HepG2 (cell line): Measurements from ENCODE around the gene RAD21L1. TPM values are rescaled to one million over a fixed set of nuclear protein-coding genes. Genes with fewer than 3 reads are reported as not detected.

ENCODE experiments used
- ARNT ChIP-seq: fragments of 450-650 bp; IDR thresholded peaks from 2 replicates; pipeline ENCODE4 v1.6.1; 2017
- GZF1 ChIP-seq: sonication (generic); formaldehyde crosslinking; IDR thresholded peaks from 2 replicates; pipeline ENCODE4 v1.5.1; 2020; ENCODE audit warnings: mild to moderate bottlenecking, missing genetic modification reagents
- IKZF4 ChIP-seq: sonication (generic); formaldehyde crosslinking; IDR thresholded peaks from 2 replicates; pipeline ENCODE4 v1.5.1; 2020; ENCODE audit warnings: borderline replicate concordance, mild to moderate bottlenecking, low read depth, missing genetic modification reagents; ENCODE audit errors: not compliant biosample characterization
- IRX3 ChIP-seq: sonication (generic); formaldehyde crosslinking; IDR thresholded peaks from 2 replicates; pipeline ENCODE4 v1.8.1; 2023; ENCODE audit warnings: mild to moderate bottlenecking, low read depth, missing genetic modification reagents, borderline replicate concordance
- ISX ChIP-seq: sonication (generic); formaldehyde crosslinking; conservative IDR thresholded peaks from 2 replicates; pipeline ENCODE4 v1.5.0; 2020; ENCODE audit warnings: missing genetic modification reagents
- RFX1 ChIP-seq: fragments of 450-650 bp; IDR thresholded peaks from 2 replicates; pipeline ENCODE4 v1.6.1; 2017
- SCMH1 ChIP-seq: sonication (generic); formaldehyde crosslinking; IDR thresholded peaks from 2 replicates; pipeline ENCODE4 v1.9.0; 2021; ENCODE audit warnings: missing genetic modification reagents, mild to moderate bottlenecking, borderline replicate concordance
- ZBTB1 ChIP-seq: sonication (generic); formaldehyde crosslinking; IDR thresholded peaks from 2 replicates; pipeline ENCODE4 v1.4.0; 2020; ENCODE audit warnings: missing genetic modification reagents, borderline replicate concordance
- ZFP62 ChIP-seq: sonication (generic); formaldehyde crosslinking; IDR thresholded peaks from 2 replicates; pipeline ENCODE4 v1.4.0; 2020; ENCODE audit warnings: missing genetic modification reagents
- ZMYM2 ChIP-seq: sonication (generic); formaldehyde crosslinking; IDR thresholded peaks from 2 replicates; pipeline ENCODE4 v1.8.0; 2022; ENCODE audit warnings: mild to moderate bottlenecking, missing genetic modification reagents
- ZNF263 ChIP-seq: sonication (generic); formaldehyde crosslinking; IDR thresholded peaks from 2 replicates; pipeline ENCODE4 v1.4.0; 2020; ENCODE audit warnings: missing genetic modification reagents
- ZNF530 ChIP-seq: sonication (generic); formaldehyde crosslinking; IDR thresholded peaks from 2 replicates; pipeline ENCODE4 v1.5.0; 2020; ENCODE audit warnings: low read depth, mild to moderate bottlenecking, missing genetic modification reagents
- ZNF570 ChIP-seq: sonication (generic); formaldehyde crosslinking; IDR thresholded peaks from 2 replicates; pipeline ENCODE4 v1.4.0; 2020; ENCODE audit warnings: mild to moderate bottlenecking, missing genetic modification reagents, borderline replicate concordance
- ZNF619 ChIP-seq: sonication (generic); formaldehyde crosslinking; IDR thresholded peaks from 2 replicates; pipeline ENCODE4 v1.4.0; 2020; ENCODE audit warnings: mild to moderate bottlenecking, missing genetic modification reagents
- ZNF775 ChIP-seq: sonication (generic); formaldehyde crosslinking; IDR thresholded peaks from 2 replicates; pipeline ENCODE4 v1.4.0; 2020; ENCODE audit warnings: missing genetic modification reagents, mild to moderate bottlenecking, moderate library complexity, borderline replicate concordance
- ZNF777 ChIP-seq: sonication (generic); formaldehyde crosslinking; IDR thresholded peaks from 2 replicates; pipeline ENCODE4 v1.4.0; 2020; ENCODE audit warnings: missing genetic modification reagents
- polyA plus RNA-seq, 8 experiments: library from polyadenylated mRNA; depleted of rRNA in 3 of 8; stranded (reverse) in 7 of 8; unstranded in 1 of 8; fragments of >200 nt; fragmentation: Illumina TruSeq in 4 of 8; extraction: Trizol in 4 of 8; gene quantifications; 2 replicates each; pipeline versions ENCODE4 v1.2.1 to v1.2.3, GENCODE V29; 2011 to 2016; ENCODE audit warnings: low read depth in 4 of 8, missing spikeins in 1 of 8, mixed read lengths in 1 of 8; ENCODE audit not compliant: insufficient read depth in 1 of 8
- total RNA-seq, 5 experiments: library from RNA; depleted of rRNA; stranded (reverse); fragments of >200 nt; fragmentation: Illumina TruSeq; extraction: Trizol; gene quantifications; 2 replicates each; pipeline ENCODE4 v1.2.3, GENCODE V29; 2016; ENCODE audit warnings: low read depth in 1 of 5
- TF ChIP-seq, protein P1 (sequence below): sonication (generic); formaldehyde crosslinking; IDR thresholded peaks from 2 replicates; pipeline ENCODE4 v1.8.1; 2022; ENCODE audit warnings: low read depth, mild to moderate bottlenecking, missing genetic modification reagents
- TF ChIP-seq, protein P2 (sequence below): sonication (generic); formaldehyde crosslinking; IDR thresholded peaks from 2 replicates; pipeline ENCODE4 v1.8.1; 2023; ENCODE audit warnings: mild to moderate bottlenecking, moderate library complexity, missing genetic modification reagents
- TF ChIP-seq, protein P3 (sequence below): sonication (generic); formaldehyde crosslinking; IDR thresholded peaks from 2 replicates; pipeline ENCODE4 v1.5.1; 2020; ENCODE audit warnings: missing genetic modification reagents, mild to moderate bottlenecking, borderline replicate concordance
- TF ChIP-seq, protein P4 (sequence below): sonication (generic); formaldehyde crosslinking; IDR thresholded peaks from 2 replicates; pipeline ENCODE4 v1.4.0; 2020; ENCODE audit warnings: mild to moderate bottlenecking, missing genetic modification reagents
- TF ChIP-seq, protein P5 (sequence below): sonication (generic); formaldehyde crosslinking; IDR thresholded peaks from 2 replicates; pipeline ENCODE4 v1.4.0; 2020; ENCODE audit warnings: missing genetic modification reagents

Gene RAD21L1
- total and polyA plus RNA-seq, 2 of the 13 experiments (the other 11 are each of a cell fraction or from before 2014, with no cell fraction given), result not detected

DNA sequence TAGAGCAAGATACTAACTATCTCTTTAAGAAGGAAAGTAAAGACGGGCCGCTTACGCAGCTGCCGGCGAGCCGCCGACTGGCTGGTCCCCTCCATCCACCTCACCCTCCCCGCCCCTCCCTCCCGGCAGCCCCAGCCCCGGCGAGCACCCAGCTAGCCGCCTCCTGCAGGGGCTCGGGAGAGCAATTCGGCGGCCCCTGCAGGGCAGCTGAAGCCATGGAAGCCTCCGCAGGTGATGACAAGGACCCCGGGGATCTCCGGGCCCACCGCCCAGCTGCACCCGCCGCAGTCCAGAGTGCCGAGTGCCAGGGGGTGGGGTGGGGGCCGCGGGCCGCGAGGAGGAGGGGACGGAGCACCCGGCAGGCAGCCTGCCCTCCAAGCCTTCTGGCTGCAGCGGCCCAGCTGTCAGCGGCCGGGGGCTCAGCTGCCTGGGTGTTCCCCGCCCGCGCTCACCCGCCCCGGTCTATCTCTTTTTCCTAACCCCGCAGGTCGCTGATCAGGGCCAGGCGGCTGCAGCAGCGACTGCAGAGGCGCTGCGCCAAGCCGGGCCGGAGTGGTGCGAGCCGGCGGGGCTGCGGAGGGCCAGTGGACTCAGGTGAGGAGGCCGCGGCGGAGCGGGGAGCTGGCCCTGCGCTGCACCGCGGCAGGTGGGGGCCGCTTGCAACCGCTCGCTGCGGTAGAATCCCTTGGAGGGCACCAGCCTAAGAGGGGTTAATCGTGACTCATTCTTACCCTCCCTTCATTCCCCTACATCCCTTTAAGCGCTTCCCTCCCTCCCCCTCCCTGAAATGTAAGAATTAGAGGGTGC lies 40.5 kb downstream of the RAD21L1 start, which contains the start of gene SNPH (continued):
- TF ChIP-seq, protein P1, sequence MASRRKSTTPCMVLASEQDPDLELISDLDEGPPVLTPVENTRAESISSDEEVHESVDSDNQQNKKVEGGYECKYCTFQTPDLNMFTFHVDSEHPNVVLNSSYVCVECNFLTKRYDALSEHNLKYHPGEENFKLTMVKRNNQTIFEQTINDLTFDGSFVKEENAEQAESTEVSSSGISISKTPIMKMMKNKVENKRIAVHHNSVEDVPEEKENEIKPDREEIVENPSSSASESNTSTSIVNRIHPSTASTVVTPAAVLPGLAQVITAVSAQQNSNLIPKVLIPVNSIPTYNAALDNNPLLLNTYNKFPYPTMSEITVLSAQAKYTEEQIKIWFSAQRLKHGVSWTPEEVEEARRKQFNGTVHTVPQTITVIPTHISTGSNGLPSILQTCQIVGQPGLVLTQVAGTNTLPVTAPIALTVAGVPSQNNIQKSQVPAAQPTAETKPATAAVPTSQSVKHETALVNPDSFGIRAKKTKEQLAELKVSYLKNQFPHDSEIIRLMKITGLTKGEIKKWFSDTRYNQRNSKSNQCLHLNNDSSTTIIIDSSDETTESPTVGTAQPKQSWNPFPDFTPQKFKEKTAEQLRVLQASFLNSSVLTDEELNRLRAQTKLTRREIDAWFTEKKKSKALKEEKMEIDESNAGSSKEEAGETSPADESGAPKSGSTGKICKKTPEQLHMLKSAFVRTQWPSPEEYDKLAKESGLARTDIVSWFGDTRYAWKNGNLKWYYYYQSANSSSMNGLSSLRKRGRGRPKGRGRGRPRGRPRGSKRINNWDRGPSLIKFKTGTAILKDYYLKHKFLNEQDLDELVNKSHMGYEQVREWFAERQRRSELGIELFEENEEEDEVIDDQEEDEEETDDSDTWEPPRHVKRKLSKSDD (CRISPR knock-in tag), result no peak
- peak; percentile 42; the same call in 1 of the 2 replicates for TF ChIP-seq ZNF263
- no peak for TF ChIP-seq ZNF530 (CRISPR knock-in tag)
- no peak for TF ChIP-seq SCMH1
- no peak for TF ChIP-seq ZNF619 (CRISPR knock-in tag)
- no peak for TF ChIP-seq ZNF570 (CRISPR knock-in tag)
- no peak for TF ChIP-seq ZBTB1 (CRISPR knock-in tag)
- no peak for TF ChIP-seq RFX1
- TF ChIP-seq, protein P2, sequence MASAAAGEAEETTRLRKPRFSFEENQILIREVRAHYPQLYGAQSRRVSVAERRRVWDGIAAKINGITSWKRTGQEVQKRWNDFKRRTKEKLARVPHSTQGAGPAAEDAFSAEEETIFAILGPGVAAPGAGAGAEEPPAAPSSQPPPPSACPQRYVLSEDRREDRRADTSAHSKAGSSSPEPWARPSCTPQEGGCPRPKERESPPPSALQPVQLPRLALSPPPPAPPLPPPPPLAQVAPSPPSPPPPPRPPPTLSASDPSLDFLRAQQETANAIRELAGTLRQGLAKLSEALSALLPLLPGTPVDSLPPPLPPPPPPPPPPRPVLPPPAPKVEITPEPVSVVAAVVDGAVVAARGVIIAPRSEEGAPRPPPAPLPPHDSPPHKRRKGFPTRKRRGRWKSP (CRISPR knock-in tag), result no peak
- no peak for TF ChIP-seq ZFP62 (CRISPR knock-in tag)
- no peak for TF ChIP-seq ZNF775 (CRISPR knock-in tag)
- no peak for TF ChIP-seq IRX3 (CRISPR knock-in tag)
- TF ChIP-seq, protein P3, sequence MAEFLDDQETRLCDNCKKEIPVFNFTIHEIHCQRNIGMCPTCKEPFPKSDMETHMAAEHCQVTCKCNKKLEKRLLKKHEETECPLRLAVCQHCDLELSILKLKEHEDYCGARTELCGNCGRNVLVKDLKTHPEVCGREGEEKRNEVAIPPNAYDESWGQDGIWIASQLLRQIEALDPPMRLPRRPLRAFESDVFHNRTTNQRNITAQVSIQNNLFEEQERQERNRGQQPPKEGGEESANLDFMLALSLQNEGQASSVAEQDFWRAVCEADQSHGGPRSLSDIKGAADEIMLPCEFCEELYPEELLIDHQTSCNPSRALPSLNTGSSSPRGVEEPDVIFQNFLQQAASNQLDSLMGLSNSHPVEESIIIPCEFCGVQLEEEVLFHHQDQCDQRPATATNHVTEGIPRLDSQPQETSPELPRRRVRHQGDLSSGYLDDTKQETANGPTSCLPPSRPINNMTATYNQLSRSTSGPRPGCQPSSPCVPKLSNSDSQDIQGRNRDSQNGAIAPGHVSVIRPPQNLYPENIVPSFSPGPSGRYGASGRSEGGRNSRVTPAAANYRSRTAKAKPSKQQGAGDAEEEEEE (CRISPR knock-in tag), result no peak
- TF ChIP-seq, protein P4, sequence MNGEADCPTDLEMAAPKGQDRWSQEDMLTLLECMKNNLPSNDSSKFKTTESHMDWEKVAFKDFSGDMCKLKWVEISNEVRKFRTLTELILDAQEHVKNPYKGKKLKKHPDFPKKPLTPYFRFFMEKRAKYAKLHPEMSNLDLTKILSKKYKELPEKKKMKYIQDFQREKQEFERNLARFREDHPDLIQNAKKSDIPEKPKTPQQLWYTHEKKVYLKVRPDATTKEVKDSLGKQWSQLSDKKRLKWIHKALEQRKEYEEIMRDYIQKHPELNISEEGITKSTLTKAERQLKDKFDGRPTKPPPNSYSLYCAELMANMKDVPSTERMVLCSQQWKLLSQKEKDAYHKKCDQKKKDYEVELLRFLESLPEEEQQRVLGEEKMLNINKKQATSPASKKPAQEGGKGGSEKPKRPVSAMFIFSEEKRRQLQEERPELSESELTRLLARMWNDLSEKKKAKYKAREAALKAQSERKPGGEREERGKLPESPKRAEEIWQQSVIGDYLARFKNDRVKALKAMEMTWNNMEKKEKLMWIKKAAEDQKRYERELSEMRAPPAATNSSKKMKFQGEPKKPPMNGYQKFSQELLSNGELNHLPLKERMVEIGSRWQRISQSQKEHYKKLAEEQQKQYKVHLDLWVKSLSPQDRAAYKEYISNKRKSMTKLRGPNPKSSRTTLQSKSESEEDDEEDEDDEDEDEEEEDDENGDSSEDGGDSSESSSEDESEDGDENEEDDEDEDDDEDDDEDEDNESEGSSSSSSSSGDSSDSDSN, result peak; percentile 90
- no peak for TF ChIP-seq IKZF4 (CRISPR knock-in tag)
- TF ChIP-seq ARNT, result no peak
- TF ChIP-seq, protein P5, sequence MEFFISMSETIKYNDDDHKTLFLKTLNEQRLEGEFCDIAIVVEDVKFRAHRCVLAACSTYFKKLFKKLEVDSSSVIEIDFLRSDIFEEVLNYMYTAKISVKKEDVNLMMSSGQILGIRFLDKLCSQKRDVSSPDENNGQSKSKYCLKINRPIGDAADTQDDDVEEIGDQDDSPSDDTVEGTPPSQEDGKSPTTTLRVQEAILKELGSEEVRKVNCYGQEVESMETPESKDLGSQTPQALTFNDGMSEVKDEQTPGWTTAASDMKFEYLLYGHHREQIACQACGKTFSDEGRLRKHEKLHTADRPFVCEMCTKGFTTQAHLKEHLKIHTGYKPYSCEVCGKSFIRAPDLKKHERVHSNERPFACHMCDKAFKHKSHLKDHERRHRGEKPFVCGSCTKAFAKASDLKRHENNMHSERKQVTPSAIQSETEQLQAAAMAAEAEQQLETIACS (CRISPR knock-in tag), result no peak
- TF ChIP-seq ISX (CRISPR knock-in tag), result no peak
- no peak for TF ChIP-seq GZF1
- no peak for TF ChIP-seq ZNF777
- no peak for TF ChIP-seq ZMYM2 (CRISPR knock-in tag)
